Stomach (tissue), 9 donors: ENCODE measurements around the gene MMEL1. TPM values are rescaled to one million over a fixed set of nuclear protein-coding genes. Genes with fewer than 3 reads are reported as not detected.

ENCODE experiments used
- DNase-seq, 2 donors: peaks; one replicate each; pipeline versions ENCODE4 v3.0.0 to v3.0.0-alpha.2; 2013 to 2019
- H3K27ac ChIP-seq, 5 donors: fragments of 200-600 bp in 4 of 5; sonication (generic) in 4 of 5; one replicate each; pipeline ENCODE4 v1.5.1; 2013 to 2019; ENCODE audit warnings: mild to moderate bottlenecking in 1 of 5, moderate library complexity in 1 of 5
- H3K27me3 ChIP-seq, 3 donors: fragments of 200-600 bp; sonication (generic); one replicate each; pipeline ENCODE4 v1.5.1; 2017 to 2019; ENCODE audit warnings: mixed run types in 1 of 3
- H3K36me3 ChIP-seq, 4 donors: fragments of 200-600 bp; sonication (generic); 1 replicate in 3 of 4; 2 replicates in 1 of 4; pipeline ENCODE4 v1.5.1; 2016 to 2019
- H3K4me1 ChIP-seq, 4 donors: fragments of 200-600 bp; sonication (generic); one replicate each; pipeline ENCODE4 v1.5.1; 2016 to 2019
- H3K4me3 ChIP-seq, 4 donors: fragments of 200-600 bp; sonication (generic) in 3 of 4; one replicate each; pipeline ENCODE4 v1.5.1; 2016 to 2019; ENCODE audit warnings: mild to moderate bottlenecking in 1 of 4
- H3K9me3 ChIP-seq, 4 donors: fragments of 200-600 bp; sonication (generic); one replicate each; pipeline ENCODE4 v1.5.1; 2016 to 2019
- EP300 ChIP-seq: sonication (generic); formaldehyde crosslinking; IDR thresholded peaks from one replicate; pipeline ENCODE4 v1.6.1; 2017; ENCODE audit warnings: antibody characterized with exemption
- POLR2A ChIP-seq, 4 donors: fragments of 450-650 bp; IDR thresholded peaks; one replicate each; pipeline ENCODE4 v1.6.1; 2016; ENCODE audit warnings: antibody characterized with exemption in 4 of 4, control low read depth in 2 of 4, mild to moderate bottlenecking in 1 of 4, moderate library complexity in 1 of 4
- POLR2AphosphoS5 ChIP-seq, 3 donors: sonication (generic); formaldehyde crosslinking; IDR thresholded peaks; one replicate each; pipeline ENCODE4 v1.6.1; 2016; ENCODE audit warnings: antibody characterized with exemption in 3 of 3
- WGBS, 5 donors: extraction: QIAGEN DNeasy Blood & Tissue Kit in 3 of 5; methylation state at CpG; one replicate each; pipeline versions ENCODE4 v1.1.5 to v1.1.7; 2013 to 2018; 5-methylcytosine and 5-hydroxymethylcytosine counted together
- intact Hi-C: fragments of 100-400 bp; cut with DNase I; formaldehyde crosslinking; loops from one replicate; pipeline ENCODE4 v1.15.1; 2023; ENCODE audit warnings: low total_unique reads
- polyA plus RNA-seq, 3 donors: library from polyadenylated mRNA; stranded (reverse); fragments of 200-250 nt; gene quantifications; one replicate each; pipeline ENCODE4 v1.2.3, GENCODE V29; 2013
- total RNA-seq, 5 donors: library from RNA; depleted of rRNA; stranded (reverse); fragments of >200 nt; gene quantifications; one replicate each; pipeline versions ENCODE4 v1.1.0 to v1.2.3, GENCODE V29; 2014 to 2016
- TF ChIP-seq, protein P1 (sequence below), 7 experiments: fragments of 450-650 bp in 4 of 7; fragments of 200-600 bp in 3 of 7; sonication (generic) in 3 of 7; IDR thresholded peaks; one replicate each; pipeline ENCODE4 v1.5.1; 2016 to 2019; ENCODE audit warnings: antibody characterized with exemption in 7 of 7, control low read depth in 2 of 7, mild to moderate bottlenecking in 1 of 7
- donor health status: healthy with polysubstance abuse.
- donor health status: Bipolar disorder and iron deficiency.
- donor health status: healthy.

MMEL1 gene
- total and polyA plus RNA-seq, 8 donors, result 1.3 to 190 (median 23.6) TPM

DNA sequence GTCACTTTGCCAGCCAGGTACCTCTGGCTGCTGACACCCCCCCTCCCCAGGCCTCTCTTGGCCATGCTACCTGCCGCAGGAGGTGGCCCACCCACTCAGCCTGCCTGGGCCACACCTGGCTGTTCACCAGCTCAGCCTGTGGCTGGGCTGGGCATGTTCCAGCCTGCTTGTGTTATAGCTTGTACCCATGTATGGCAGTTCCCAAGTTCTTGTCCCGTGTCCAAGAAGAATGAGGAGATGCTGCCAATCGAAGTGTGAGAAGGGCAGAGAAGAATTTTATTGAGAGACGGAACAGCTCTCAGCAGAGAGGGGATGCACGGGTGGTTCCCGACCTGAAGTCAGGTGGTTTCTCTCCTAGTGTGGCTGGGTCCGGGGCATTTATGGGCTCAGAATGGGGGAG, 3.9 kb upstream of the MMEL1 start:
- TF ChIP-seq POLR2AphosphoS5 (IDR thresholded peaks at IDR 0.05) (no peak), EP300 (no peak), POLR2A (IDR thresholded peaks at IDR 0.05) (no peak)
- TF ChIP-seq, protein P1, sequence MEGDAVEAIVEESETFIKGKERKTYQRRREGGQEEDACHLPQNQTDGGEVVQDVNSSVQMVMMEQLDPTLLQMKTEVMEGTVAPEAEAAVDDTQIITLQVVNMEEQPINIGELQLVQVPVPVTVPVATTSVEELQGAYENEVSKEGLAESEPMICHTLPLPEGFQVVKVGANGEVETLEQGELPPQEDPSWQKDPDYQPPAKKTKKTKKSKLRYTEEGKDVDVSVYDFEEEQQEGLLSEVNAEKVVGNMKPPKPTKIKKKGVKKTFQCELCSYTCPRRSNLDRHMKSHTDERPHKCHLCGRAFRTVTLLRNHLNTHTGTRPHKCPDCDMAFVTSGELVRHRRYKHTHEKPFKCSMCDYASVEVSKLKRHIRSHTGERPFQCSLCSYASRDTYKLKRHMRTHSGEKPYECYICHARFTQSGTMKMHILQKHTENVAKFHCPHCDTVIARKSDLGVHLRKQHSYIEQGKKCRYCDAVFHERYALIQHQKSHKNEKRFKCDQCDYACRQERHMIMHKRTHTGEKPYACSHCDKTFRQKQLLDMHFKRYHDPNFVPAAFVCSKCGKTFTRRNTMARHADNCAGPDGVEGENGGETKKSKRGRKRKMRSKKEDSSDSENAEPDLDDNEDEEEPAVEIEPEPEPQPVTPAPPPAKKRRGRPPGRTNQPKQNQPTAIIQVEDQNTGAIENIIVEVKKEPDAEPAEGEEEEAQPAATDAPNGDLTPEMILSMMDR (IDR thresholded peaks at IDR 0.05), result no peak
- peaks cover 0 to 10% (median 9%) of the 10 kb centered on the region in 4 donors for H3K9me3 ChIP-seq
- H3K36me3 ChIP-seq, result no peaks in the 10 kb centered on the region
- H3K4me3 ChIP-seq, result no peak overlapping the region
- intact Hi-C loops, result no loop called here
- DNase-seq, result no peak
- H3K27ac ChIP-seq, result no peak overlapping the region
- 86 to 94% (median 92%) methylated on average over 6 to 7 of the region's 7 CpGs for WGBS, 5 donors
- H3K4me1 ChIP-seq, result peaks cover 4 to 14% (median 9%) of the 10 kb centered on the region in 4 donors
- peaks cover 12 to 56% (median 29%) of the 10 kb centered on the region in 3 donors for H3K27me3 ChIP-seq

- TF ChIP-seq POLR2A (IDR thresholded peaks at IDR 0.05) (no peak), POLR2AphosphoS5 (IDR thresholded peaks at IDR 0.05) (no peak), EP300 (no peak)
- TF ChIP-seq, protein P1 (IDR thresholded peaks at IDR 0.05), result no peak
- no peak for DNase-seq
- intact Hi-C loops, result no loop called here
Observed at GRCh38 chr1:2635361-2636010, 2.7 kb upstream of the MMEL1 start.

GRCh38 chr1:2633936-2634491, 1.2 kb upstream of the MMEL1 start:
- intact Hi-C loops, result no loop called here
- WGBS, 5 donors, result 18 to 77% (median 63%) methylated on average over 2 to 8 of the region's 8 CpGs
- no peak for DNase-seq
- H3K27me3 ChIP-seq, result peaks cover 24 to 83% (median 44%) of the 10 kb centered on the region in 3 donors
- peaks cover 0 to 11% (median 4%) of the 10 kb centered on the region in 4 donors for H3K4me1 ChIP-seq
- H3K36me3 ChIP-seq, result no peaks in the 10 kb centered on the region
- H3K27ac ChIP-seq, result no peak overlapping the region
- TF ChIP-seq EP300, result no peak
- TF ChIP-seq, protein P1 (IDR thresholded peaks at IDR 0.05), result no peak
- peaks cover 0 to 10% (median 9%) of the 10 kb centered on the region in 4 donors for H3K9me3 ChIP-seq
- no peak overlapping the region for H3K4me3 ChIP-seq

More at GRCh38 chr1:2635361-2636010, 2.7 kb upstream of the MMEL1 start:
- Histone ChIP-seq H3K4me3 (no peak overlapping the region), H3K9me3 (peaks cover 0 to 10% (median 9%) of the 10 kb centered on the region in 4 donors), H3K27me3 (peaks cover 12 to 68% (median 29%) of the 10 kb centered on the region in 3 donors), H3K4me1 (peaks cover 0 to 8% (median under 1%) of the 10 kb centered on the region in 4 donors), H3K27ac (no peak overlapping the region), H3K36me3 (no peaks in the 10 kb centered on the region)
- WGBS, 5 donors, result 76 to 100% (median 83%) methylated on average over 1 to 10 of the region's 10 CpGs

DNA sequence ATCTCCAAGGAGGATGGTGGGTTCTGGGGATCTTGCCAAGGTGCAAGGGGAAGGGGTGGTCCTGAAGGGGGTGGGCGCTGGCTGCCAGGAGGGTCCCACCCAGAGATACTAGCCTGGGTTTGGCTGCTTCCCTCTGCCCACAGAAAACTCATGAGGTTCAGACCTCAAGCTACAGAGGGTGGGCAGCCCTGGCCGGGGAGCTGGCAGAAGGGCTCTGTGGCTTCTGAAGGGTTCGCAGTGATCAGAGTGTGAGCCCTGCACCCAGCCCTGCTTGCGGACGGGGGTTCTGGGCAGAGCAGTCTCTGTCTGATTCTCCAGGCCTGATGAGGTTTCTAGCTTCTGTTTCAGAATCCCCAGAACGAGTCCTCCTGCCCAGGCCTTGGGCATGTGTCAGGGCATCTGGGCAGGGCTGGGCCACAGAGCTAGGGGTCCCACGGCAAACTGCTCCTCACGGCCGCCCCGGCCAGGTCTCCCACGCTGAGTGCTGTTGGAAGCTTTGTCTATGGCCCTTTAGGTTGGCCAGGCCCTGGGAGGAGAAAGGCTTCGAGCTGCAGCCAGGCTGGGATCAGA, 635 bp upstream of the MMEL1 start:
- peaks cover 27 to 89% (median 50%) of the 10 kb centered on the region in 3 donors for H3K27me3 ChIP-seq
- WGBS, 5 donors, result 54 to 86% (median 84%) methylated on average over 6 to 12 of the region's 12 CpGs
- H3K27ac ChIP-seq, result no peak overlapping the region
- H3K4me3 ChIP-seq, result no peak overlapping the region
- no peaks in the 10 kb centered on the region for H3K36me3 ChIP-seq
- peaks cover 0 to 16% (median 9%) of the 10 kb centered on the region in 4 donors for H3K4me1 ChIP-seq
- DNase-seq, result no peak
- H3K9me3 ChIP-seq, result peaks cover 0 to 10% (median 9%) of the 10 kb centered on the region in 4 donors
- TF ChIP-seq POLR2A (IDR thresholded peaks at IDR 0.05), result no peak
- intact Hi-C loops, result no loop called here
